MM.1S (cell line): ENCODE data around the gene DDI2.

Experiments used
- DNase-seq: peaks from one replicate; pipeline ENCODE4 v3.0.0-alpha.2; 2015
- H2AFZ ChIP-seq: fragments of 300-600 bp; sonication (generic); 2 replicates; pipeline ENCODE4 v1.6.0; 2016; ENCODE audit warnings: antibody characterized with exemption, low read length
- H3F3A ChIP-seq: fragments of 300-600 bp; sonication (generic); 2 replicates; pipeline ENCODE4 v1.6.1; 2016; ENCODE audit warnings: mild to moderate bottlenecking, antibody characterized with exemption, low read length, moderate library complexity, mixed read lengths; ENCODE audit not compliant: insufficient read depth
- H3K27ac ChIP-seq: fragments of 300-600 bp; sonication (generic); 2 replicates; pipeline ENCODE4 v1.5.1; 2016; ENCODE audit warnings: mild to moderate bottlenecking, low read length
- H3K27me3 ChIP-seq: fragments of 300-600 bp; sonication (generic); replicated peaks from 2 replicates; pipeline ENCODE4 v1.6.0; 2016; ENCODE audit warnings: low read length; ENCODE audit not compliant: insufficient read depth
- H3K36me3 ChIP-seq: fragments of 300-600 bp; sonication (generic); replicated peaks from 2 replicates; pipeline ENCODE4 v1.6.1; 2016; ENCODE audit warnings: mild to moderate bottlenecking, low read length, mixed read lengths; ENCODE audit not compliant: insufficient read depth
- H3K4me1 ChIP-seq: fragments of 300-600 bp; sonication (generic); 2 replicates; pipeline ENCODE4 v1.6.1; 2016; ENCODE audit warnings: low read length, mixed read lengths
- H3K4me2 ChIP-seq: fragments of 300-600 bp; sonication (generic); 2 replicates; pipeline ENCODE4 v1.6.0; 2016; ENCODE audit warnings: low read depth, low read length
- H3K4me3 ChIP-seq: fragments of 300-600 bp; sonication (generic); 2 replicates; pipeline ENCODE4 v1.5.1; 2016; ENCODE audit warnings: low read length, mixed read lengths
- H3K79me2 ChIP-seq: fragments of 300-600 bp; sonication (generic); 2 replicates; pipeline ENCODE4 v1.6.1; 2016; ENCODE audit warnings: mixed run types, low read length, mixed read lengths
- H3K9ac ChIP-seq: fragments of 300-600 bp; sonication (generic); 2 replicates; pipeline ENCODE4 v1.6.1; 2016; ENCODE audit warnings: low read length, mixed read lengths
- H3K9me2 ChIP-seq: fragments of 300-600 bp; sonication (generic); replicated peaks from 2 replicates; pipeline ENCODE4 v1.6.1; 2016; ENCODE audit warnings: mild to moderate bottlenecking, low read length, mixed read lengths; ENCODE audit not compliant: insufficient read depth
- H3K9me3 ChIP-seq: fragments of 300-600 bp; sonication (generic); replicated peaks from 2 replicates; pipeline ENCODE4 v1.6.1; 2016; ENCODE audit warnings: mild to moderate bottlenecking, low read length, mixed read lengths; ENCODE audit not compliant: insufficient read depth
- H4K20me1 ChIP-seq: fragments of 300-600 bp; sonication (generic); 2 replicates; pipeline ENCODE4 v1.6.1; 2016; ENCODE audit warnings: mild to moderate bottlenecking, low read length, moderate library complexity, mixed read lengths; ENCODE audit not compliant: insufficient read depth
- CTCF ChIP-seq: fragments of 300-600 bp; sonication (generic); IDR thresholded peaks from 2 replicates; pipeline ENCODE4 v1.5.1; 2016; ENCODE audit warnings: antibody characterized with exemption, low read length, mixed read lengths
- EZH2 ChIP-seq: fragments of 300-600 bp; sonication (generic); optimal IDR thresholded peaks from 2 replicates; pipeline ENCODE3; 2017; ENCODE audit warnings: low read depth, mild to moderate bottlenecking, antibody characterized with exemption, low read length, mixed read lengths
- EZH2phosphoT487 ChIP-seq: fragments of 300-600 bp; sonication (generic); IDR thresholded peaks from 2 replicates; pipeline ENCODE4 v1.6.1; 2018; ENCODE audit warnings: antibody characterized with exemption, low read length

Gene DDI2

GRCh38 chr1:15706751-15707150 is 89.5 kb downstream of the DDI2 start:
- H3K4me2 ChIP-seq = no peak overlapping the region
- peaks cover 78% of the 10 kb centered on the region for H3K79me2 ChIP-seq
- no peaks in the 10 kb centered on the region for H3K4me1 ChIP-seq

GRCh38 chr1:15707239-15707925 is 90.1 kb downstream of the DDI2 start:
- Histone ChIP-seq H3F3A (no peaks in the 10 kb centered on the region), H3K4me3 (no peak overlapping the region), H3K36me3 (no peaks in the 10 kb centered on the region), H3K79me2 (peaks cover 77% of the 10 kb centered on the region), H3K9me2 (no peaks in the 10 kb centered on the region), H3K4me2 (no peak overlapping the region), H3K9ac (no peak overlapping the region), H4K20me1 (no peaks in the 10 kb centered on the region), H3K27ac (no peak overlapping the region), H3K4me1 (no peaks in the 10 kb centered on the region), H3K9me3 (no peaks in the 10 kb centered on the region), H2AFZ (no peak overlapping the region), H3K27me3 (no peaks in the 10 kb centered on the region)
- no peak for TF ChIP-seq EZH2phosphoT487
- no peak for TF ChIP-seq CTCF
- TF ChIP-seq EZH2 = no peak
- no peak for DNase-seq

More at GRCh38 chr1:15706751-15707150, 89.5 kb downstream of the DDI2 start:
- no peaks in the 10 kb centered on the region for H3K27me3 ChIP-seq
- no peaks in the 10 kb centered on the region for H3K36me3 ChIP-seq
- no peaks in the 10 kb centered on the region for H3F3A ChIP-seq
- no peaks in the 10 kb centered on the region for H3K9me2 ChIP-seq
- no peak overlapping the region for H3K4me3 ChIP-seq
- no peaks in the 10 kb centered on the region for H4K20me1 ChIP-seq
- no peak for DNase-seq
- H2AFZ ChIP-seq = no peak overlapping the region
- H3K9me3 ChIP-seq = no peaks in the 10 kb centered on the region
- TF ChIP-seq EZH2 = no peak
- no peak for TF ChIP-seq EZH2phosphoT487
- no peak for TF ChIP-seq CTCF
- H3K27ac ChIP-seq = no peak overlapping the region
- no peak overlapping the region for H3K9ac ChIP-seq

- Histone ChIP-seq H3K9me3 (no peaks in the 10 kb centered on the region), H3K27me3 (no peaks in the 10 kb centered on the region), H3K36me3 (no peaks in the 10 kb centered on the region), H3F3A (no peaks in the 10 kb centered on the region), H3K9me2 (no peaks in the 10 kb centered on the region), H3K4me1 (no peaks in the 10 kb centered on the region), H2AFZ (no peak overlapping the region), H3K4me2 (no peak overlapping the region), H4K20me1 (no peaks in the 10 kb centered on the region), H3K79me2 (peaks cover 75% of the 10 kb centered on the region), H3K9ac (no peak overlapping the region), H3K27ac (no peak overlapping the region), H3K4me3 (no peak overlapping the region)
- no peak for DNase-seq
- TF ChIP-seq EZH2phosphoT487 (no peak), EZH2 (no peak), CTCF (no peak)
Observed at GRCh38 chr1:15708486-15709137, 91.4 kb downstream of the DDI2 start.
